ENCODE results near the gene ZNF791.

DNA sequence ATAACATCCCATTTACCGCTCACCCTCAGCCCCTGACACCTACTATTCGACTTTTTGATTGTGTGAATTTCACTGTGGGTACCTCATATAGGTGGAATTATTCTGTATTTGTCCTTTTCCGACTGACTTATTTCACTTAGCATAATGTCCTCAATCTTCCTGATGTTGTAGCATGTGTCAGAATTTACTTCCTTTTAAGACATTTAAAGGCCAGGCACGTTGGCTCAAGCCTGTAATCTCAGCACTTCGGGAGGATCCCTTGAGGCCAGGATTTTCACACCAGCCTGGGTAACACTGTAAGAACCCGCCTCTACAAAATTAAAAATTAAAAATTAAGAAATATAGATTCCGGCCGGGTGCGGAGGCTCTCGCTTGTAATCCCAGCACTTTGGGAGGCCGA is 13.1 kb upstream of the ZNF791 start:
- TF ChIP-seq, protein P1, sequence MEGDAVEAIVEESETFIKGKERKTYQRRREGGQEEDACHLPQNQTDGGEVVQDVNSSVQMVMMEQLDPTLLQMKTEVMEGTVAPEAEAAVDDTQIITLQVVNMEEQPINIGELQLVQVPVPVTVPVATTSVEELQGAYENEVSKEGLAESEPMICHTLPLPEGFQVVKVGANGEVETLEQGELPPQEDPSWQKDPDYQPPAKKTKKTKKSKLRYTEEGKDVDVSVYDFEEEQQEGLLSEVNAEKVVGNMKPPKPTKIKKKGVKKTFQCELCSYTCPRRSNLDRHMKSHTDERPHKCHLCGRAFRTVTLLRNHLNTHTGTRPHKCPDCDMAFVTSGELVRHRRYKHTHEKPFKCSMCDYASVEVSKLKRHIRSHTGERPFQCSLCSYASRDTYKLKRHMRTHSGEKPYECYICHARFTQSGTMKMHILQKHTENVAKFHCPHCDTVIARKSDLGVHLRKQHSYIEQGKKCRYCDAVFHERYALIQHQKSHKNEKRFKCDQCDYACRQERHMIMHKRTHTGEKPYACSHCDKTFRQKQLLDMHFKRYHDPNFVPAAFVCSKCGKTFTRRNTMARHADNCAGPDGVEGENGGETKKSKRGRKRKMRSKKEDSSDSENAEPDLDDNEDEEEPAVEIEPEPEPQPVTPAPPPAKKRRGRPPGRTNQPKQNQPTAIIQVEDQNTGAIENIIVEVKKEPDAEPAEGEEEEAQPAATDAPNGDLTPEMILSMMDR (IDR thresholded peaks at IDR 0.05; ENCODE audit: poor library complexity): no peak
- TF ChIP-seq EZH2 (IDR thresholded peaks at IDR 0.05; ENCODE audit: borderline replicate concordance): no peak

Data from hepatocyte (in vitro differentiated cells).